Type B pancreatic cell (in vitro differentiated cells): ENCODE results near the gene PBX3. TPM values are rescaled to one million over a fixed set of nuclear protein-coding genes. Genes with fewer than 3 reads are reported as not detected.

Experiments
- DNase-seq: peaks from one replicate; pipeline ENCODE4 v3.0.0; 2021; ENCODE audit warnings: mixed read lengths; ENCODE audit not compliant: unreplicated experiment; ENCODE audit errors: extremely low spot score
- H3K27ac Mint-ChIP-seq: 2 replicates; pipeline ENCODE4 v1.8.0; 2021; ENCODE audit warnings: mild to moderate bottlenecking, mixed read lengths
- H3K27me3 Mint-ChIP-seq: 2 replicates; pipeline ENCODE4 v1.8.0; 2021; ENCODE audit warnings: mixed read lengths
- H3K36me3 Mint-ChIP-seq: 2 replicates; pipeline ENCODE4 v1.8.0; 2021; ENCODE audit warnings: mixed read lengths
- H3K4me1 Mint-ChIP-seq: one replicate; pipeline ENCODE4 v1.8.0; 2021; ENCODE audit warnings: mixed read lengths; ENCODE audit not compliant: unreplicated experiment
- H3K4me3 Mint-ChIP-seq: 2 replicates; pipeline ENCODE4 v1.8.0; 2021; ENCODE audit warnings: mild to moderate bottlenecking, mixed read lengths
- H3K9me3 Mint-ChIP-seq: 2 replicates; pipeline ENCODE4 v1.8.0; 2021; ENCODE audit warnings: mixed read lengths
- total RNA-seq: library from RNA; stranded (reverse); gene quantifications from 2 replicates; pipeline ENCODE4 v1.2.1, GENCODE V29; 2021; ENCODE audit warnings: low replicate concordance
- TF ChIP-seq, protein P1 (sequence below): fragments of 200-600 bp; sonication (generic); conservative IDR thresholded peaks from 2 replicates; pipeline ENCODE4 v1.5.0; 2021; ENCODE audit warnings: antibody characterized with exemption, mild to moderate bottlenecking

PBX3 gene
- total RNA-seq, 1 donor from 2014 or later, result 60.9 TPM

DNA sequence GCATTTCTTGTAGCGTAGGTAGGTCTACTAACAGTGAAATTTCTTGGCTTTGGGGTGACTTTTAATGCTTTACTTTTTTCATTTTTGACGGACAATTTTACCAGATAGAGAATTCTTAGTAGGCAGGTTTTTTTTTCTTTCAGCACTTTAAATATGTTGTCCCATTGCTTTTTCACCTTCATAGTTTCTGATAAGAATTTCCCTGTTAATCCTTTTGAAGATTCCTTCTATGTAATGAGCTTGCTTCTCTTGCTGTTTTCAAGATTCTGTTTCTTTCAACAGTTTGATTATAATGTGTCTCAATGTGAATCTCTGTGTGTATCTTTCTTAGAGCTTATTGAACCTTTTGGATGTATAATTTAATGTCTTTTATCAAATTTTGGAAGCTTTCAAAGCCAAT is 35.5 kb downstream of the PBX3 start:
- peaks cover 8% of the 10 kb centered on the region for H3K9me3 Mint-ChIP-seq
- no peak overlapping the region for H3K27ac Mint-ChIP-seq
- TF ChIP-seq, protein P1, sequence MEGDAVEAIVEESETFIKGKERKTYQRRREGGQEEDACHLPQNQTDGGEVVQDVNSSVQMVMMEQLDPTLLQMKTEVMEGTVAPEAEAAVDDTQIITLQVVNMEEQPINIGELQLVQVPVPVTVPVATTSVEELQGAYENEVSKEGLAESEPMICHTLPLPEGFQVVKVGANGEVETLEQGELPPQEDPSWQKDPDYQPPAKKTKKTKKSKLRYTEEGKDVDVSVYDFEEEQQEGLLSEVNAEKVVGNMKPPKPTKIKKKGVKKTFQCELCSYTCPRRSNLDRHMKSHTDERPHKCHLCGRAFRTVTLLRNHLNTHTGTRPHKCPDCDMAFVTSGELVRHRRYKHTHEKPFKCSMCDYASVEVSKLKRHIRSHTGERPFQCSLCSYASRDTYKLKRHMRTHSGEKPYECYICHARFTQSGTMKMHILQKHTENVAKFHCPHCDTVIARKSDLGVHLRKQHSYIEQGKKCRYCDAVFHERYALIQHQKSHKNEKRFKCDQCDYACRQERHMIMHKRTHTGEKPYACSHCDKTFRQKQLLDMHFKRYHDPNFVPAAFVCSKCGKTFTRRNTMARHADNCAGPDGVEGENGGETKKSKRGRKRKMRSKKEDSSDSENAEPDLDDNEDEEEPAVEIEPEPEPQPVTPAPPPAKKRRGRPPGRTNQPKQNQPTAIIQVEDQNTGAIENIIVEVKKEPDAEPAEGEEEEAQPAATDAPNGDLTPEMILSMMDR, result no peak
- H3K36me3 Mint-ChIP-seq, result peaks cover 43% of the 10 kb centered on the region
- peaks cover 4% of the 10 kb centered on the region for H3K4me1 Mint-ChIP-seq
- no peak for DNase-seq
- H3K27me3 Mint-ChIP-seq, result no peaks in the 10 kb centered on the region
- no peak overlapping the region for H3K4me3 Mint-ChIP-seq

DNA sequence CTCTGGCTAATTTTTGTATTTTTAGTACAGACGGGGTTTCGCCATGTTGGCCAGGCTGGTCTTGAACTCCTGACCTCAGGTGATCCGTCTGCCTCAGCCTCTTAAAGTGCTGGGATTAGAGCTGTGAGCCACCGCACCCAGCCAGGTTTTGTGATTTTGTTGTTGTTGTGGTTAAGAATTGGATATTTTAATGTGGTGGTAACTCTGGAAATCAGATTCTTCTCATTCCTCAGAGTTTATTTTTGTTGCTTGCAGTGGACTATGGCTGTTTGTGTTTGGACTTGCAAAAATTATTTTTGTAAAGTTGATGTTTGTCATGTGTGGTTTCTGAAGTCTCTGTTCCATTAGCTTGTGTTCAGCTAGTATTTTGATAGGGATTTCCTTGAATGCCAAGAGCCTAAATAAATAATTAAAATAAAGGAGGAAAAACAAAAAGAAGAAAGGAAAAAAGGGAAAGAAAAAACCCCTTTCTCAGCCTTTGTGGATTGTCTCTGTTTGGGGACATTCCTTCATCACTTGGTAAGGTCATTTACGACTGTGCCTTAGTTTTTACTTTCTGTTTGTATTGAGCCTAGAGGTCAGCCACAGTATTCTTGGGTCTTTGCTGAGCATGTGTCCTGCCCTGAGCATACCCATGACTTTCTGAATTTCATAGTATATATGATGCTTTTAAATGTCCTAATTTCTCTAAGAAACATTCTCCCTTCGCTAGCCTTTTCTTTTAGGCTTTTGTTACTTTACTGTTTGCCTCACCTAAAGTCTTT is 37.3 kb downstream of the PBX3 start:
- DNase-seq, result no peak
- H3K4me3 Mint-ChIP-seq, result no peak overlapping the region
- no peak overlapping the region for H3K27ac Mint-ChIP-seq
- TF ChIP-seq, protein P1, result no peak
- H3K36me3 Mint-ChIP-seq, result peaks cover 46% of the 10 kb centered on the region
- H3K9me3 Mint-ChIP-seq, result peaks cover 8% of the 10 kb centered on the region
- H3K4me1 Mint-ChIP-seq, result peaks cover 4% of the 10 kb centered on the region
- H3K27me3 Mint-ChIP-seq, result no peaks in the 10 kb centered on the region

DNA sequence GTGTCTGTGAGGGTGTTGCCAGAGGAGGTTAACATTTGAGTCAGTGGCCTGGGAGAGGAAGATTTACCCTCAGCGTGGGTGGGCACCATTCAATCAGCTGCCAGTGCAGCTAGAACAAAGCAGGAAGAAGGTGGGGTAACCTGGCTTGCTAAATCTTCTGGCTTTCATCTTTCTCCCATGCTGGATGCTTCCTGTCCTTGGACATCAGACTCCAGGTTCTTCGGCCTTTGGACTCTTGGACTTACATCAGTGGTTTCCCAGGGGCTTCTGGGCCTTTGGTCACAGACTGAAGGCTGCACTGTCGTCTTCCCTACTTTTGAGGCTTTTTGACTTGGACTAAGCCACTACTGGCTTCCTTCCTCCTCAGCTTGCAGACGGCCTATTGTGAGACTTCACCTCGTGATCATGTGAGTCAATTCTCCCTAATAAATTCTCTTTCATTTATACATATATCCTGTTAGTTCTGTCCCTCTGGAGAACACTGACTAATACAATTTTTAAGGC is 38.1 kb downstream of the PBX3 start:
- TF ChIP-seq, protein P1, result no peak
- no peak overlapping the region for H3K4me3 Mint-ChIP-seq
- H3K36me3 Mint-ChIP-seq, result peaks cover 49% of the 10 kb centered on the region
- peaks cover 8% of the 10 kb centered on the region for H3K9me3 Mint-ChIP-seq
- H3K4me1 Mint-ChIP-seq, result peaks cover 4% of the 10 kb centered on the region
- DNase-seq, result no peak
- no peaks in the 10 kb centered on the region for H3K27me3 Mint-ChIP-seq
- no peak overlapping the region for H3K27ac Mint-ChIP-seq

DNA sequence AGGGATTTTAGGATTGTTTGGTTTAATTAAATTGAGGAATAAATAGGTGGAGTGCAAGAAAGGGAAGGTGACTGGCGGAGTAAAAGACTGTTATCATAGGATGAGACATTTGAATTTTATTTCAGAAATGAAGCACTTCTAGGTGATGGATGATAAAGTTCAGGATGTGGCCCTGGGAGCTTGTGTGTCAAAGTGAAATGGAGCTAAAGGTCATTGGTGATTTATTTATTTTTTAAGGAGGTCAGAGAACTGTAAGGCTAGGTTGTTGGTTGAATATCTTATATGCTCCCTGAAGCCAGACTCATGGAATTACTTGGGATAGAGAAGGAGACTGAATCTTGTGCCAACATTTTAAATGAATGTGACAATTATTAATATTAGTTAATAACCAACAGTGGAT is 40.5 kb downstream of the PBX3 start:
- DNase-seq, result no peak
- peaks cover 4% of the 10 kb centered on the region for H3K9me3 Mint-ChIP-seq
- no peak overlapping the region for H3K27ac Mint-ChIP-seq
- H3K4me1 Mint-ChIP-seq, result peaks cover 4% of the 10 kb centered on the region
- H3K4me3 Mint-ChIP-seq, result no peak overlapping the region
- no peaks in the 10 kb centered on the region for H3K27me3 Mint-ChIP-seq
- peaks cover 44% of the 10 kb centered on the region for H3K36me3 Mint-ChIP-seq
- TF ChIP-seq, protein P1, result no peak

DNA sequence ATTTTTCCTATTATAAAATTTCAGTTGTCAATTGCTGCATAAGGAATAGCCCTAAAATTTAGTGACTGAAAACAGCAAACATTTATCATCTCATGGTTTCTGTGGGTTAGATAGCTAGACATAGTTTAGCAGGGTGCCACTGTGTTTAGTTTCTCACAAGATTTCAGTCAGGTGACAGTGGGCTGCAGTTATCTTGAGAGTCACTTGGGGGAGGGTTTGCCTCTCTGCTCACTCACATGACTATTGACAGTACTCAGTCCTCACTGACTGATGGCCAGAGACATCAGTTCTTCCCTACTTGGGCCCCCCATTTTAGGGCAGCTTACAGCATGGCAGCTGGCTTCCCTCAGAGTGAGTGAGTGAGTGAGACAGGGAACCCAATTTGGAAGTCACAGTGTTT is 42.0 kb downstream of the PBX3 start:
- no peak overlapping the region for H3K27ac Mint-ChIP-seq

More for the DNA sequence above, 42.0 kb downstream of the PBX3 start:
- no peaks in the 10 kb centered on the region for H3K27me3 Mint-ChIP-seq
- no peaks in the 10 kb centered on the region for H3K9me3 Mint-ChIP-seq
- TF ChIP-seq, protein P1, result no peak
- H3K36me3 Mint-ChIP-seq, result peaks cover 34% of the 10 kb centered on the region
- H3K4me3 Mint-ChIP-seq, result no peak overlapping the region
- H3K4me1 Mint-ChIP-seq, result peaks cover 4% of the 10 kb centered on the region
- DNase-seq, result no peak
